Muscle layer of colon (tissue), 2 donors: Measurements from ENCODE around the gene CDK16.

Source experiments
- H3K27ac ChIP-seq: one replicate; pipeline ENCODE4 v1.7.0; 2013; ENCODE audit warnings: low read depth, mild to moderate bottlenecking, low read length, moderate library complexity
- H3K27me3 ChIP-seq, 2 donors: one replicate each; pipeline ENCODE4 v1.7.0; 2013; ENCODE audit warnings: low read length in 2 of 2, mild to moderate bottlenecking in 2 of 2; ENCODE audit not compliant: insufficient read depth in 2 of 2, control insufficient read depth in 1 of 2
- H3K36me3 ChIP-seq: one replicate; pipeline ENCODE4 v1.7.0; 2013; ENCODE audit warnings: mild to moderate bottlenecking, low read length; ENCODE audit not compliant: insufficient read depth
- H3K4me1 ChIP-seq: one replicate; pipeline ENCODE4 v1.7.0; 2013; ENCODE audit warnings: mild to moderate bottlenecking, low read length; ENCODE audit not compliant: insufficient read depth
- H3K4me3 ChIP-seq, 2 donors: one replicate each; pipeline ENCODE4 v1.7.0; 2013; ENCODE audit warnings: low read length in 2 of 2, low read depth in 1 of 2, mild to moderate bottlenecking in 1 of 2, moderate library complexity in 1 of 2
- H3K9ac ChIP-seq: one replicate; pipeline ENCODE4 v1.7.0; 2013; ENCODE audit warnings: low read length
- H3K9me3 ChIP-seq: one replicate; pipeline ENCODE4 v1.7.0; 2013; ENCODE audit warnings: mild to moderate bottlenecking, low read length
- donor health status: abdominal sarcoma.
- donor health status: Adenocarcinoma of cecum.

CDK16 gene

DNA sequence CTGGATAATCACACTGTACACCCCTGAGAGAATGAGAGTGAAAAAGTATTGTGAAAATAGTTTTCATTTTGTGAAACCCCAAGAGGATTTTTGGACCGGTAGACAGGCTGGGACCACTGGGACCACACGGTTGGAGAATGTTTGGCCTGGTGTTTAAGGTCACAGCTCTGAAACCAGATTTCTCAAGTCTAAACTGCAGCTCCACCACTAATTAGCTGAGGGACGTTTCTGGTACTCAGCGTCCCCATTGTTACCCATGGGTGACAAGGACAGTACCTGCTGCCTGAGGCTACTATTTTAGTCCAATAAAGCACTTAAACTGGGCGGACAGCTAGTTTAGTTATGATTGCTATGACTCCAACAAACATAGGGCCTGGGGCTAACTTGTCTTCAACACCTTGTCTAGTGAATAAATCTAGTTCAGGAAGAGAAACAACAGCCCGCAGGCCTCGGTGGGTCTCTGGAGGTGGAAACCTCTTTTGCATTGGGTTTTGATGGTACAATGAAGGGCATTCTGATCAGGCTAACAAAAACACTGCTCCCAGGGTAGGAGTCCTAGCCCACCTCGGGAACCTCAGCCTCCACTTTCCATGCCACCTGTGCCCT, 13.8 kb downstream of the CDK16 start:
- H3K27me3 ChIP-seq = peaks cover 0 to 5% of the 10 kb centered on the region in 2 donors
- peaks cover 7% of the 10 kb centered on the region for H3K4me1 ChIP-seq
- peak overlapping the region; percentile 88 for H3K27ac ChIP-seq
- peak overlapping the region; percentile 56 for H3K9ac ChIP-seq
- no peaks in the 10 kb centered on the region for H3K9me3 ChIP-seq
- H3K4me3 ChIP-seq = peak overlapping the region; percentile 31 to 47
- H3K36me3 ChIP-seq = peaks cover 8% of the 10 kb centered on the region

DNA sequence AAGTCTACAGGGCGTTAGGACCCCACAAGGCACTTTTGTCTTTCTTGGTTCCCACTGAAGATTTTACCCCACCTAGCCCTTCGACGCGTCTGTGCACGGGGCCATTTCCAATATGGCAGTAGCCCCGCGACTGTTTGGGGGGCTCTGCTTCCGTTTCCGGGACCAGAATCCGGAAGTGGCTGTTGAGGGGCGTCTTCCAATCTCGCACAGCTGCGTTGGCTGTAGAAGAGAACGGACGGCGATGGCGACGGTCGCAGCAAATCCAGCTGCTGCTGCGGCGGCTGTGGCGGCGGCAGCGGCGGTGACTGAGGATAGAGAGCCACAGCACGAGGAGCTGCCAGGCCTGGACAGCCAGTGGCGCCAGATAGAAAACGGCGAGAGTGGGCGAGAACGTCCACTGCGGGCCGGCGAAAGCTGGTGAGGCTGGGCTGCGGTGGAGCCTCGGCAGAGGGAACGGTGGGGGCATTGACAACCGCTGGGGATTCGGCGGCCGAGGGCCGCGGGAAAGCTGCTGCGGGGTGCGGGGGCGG, 14.4 kb downstream of the CDK16 start, which contains the start of gene USP11:
TSS of gene USP11 (plus strand) at position 207 of the 530 bp plus-strand sequence. CDS start at position 242, 35 bp downstream.
- Histone ChIP-seq H3K36me3 (peaks cover 8% of the 10 kb centered on the region), H3K27me3 (peaks cover 0 to 5% of the 10 kb centered on the region in 2 donors), H3K9ac (peak within 1 kb of the TSS; percentile 56), H3K9me3 (no peaks in the 10 kb centered on the region), H3K27ac (peak within 1 kb of the TSS; percentile 88), H3K4me3 (peak within 1 kb of the TSS; percentile 31 to 47), H3K4me1 (peaks cover 7% of the 10 kb centered on the region)

DNA sequence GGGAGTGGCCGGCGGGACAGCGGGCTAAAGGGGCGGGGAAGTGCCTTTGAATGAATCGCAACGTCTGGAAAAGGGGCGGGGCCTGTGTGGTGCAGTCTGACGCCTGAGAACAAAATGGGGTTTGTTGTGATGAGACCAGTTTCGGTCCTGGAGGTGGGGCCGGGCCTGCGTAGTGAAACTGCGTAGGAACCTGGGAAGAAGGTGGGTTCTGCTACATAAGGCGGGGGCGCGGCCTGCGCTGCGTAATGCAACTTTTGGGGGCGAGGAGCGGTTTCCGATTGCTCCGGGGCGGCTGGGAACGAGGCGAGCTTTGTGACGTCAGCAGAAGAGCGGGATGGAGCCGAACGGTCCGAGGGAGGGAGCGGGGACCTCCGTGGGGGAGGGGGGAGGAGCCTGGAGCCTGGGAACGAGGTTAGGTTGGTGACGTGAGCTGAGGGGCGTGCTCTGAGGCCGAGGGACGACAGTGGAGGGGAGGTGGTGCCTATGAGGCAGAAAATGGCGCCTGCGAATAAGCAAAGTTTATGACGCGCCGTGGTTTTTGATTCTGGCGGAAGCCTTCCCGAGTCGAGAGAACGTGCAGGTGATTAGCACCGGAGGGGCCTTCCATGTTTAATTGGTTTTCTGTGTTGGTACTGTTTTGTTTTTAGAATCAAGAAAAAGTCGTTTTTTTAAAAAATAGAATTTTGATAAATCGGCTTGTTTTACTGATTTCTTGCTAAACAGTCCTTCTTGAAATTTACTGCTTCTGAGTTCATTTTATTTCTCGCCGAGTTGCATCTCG, 15.0 kb downstream of the CDK16 start:
- Histone ChIP-seq H3K4me3 (peak overlapping the region; percentile 31 to 47), H3K27me3 (peaks cover 0 to 5% of the 10 kb centered on the region in 2 donors), H3K4me1 (peaks cover 7% of the 10 kb centered on the region), H3K36me3 (peaks cover 4% of the 10 kb centered on the region), H3K27ac (peak overlapping the region; percentile 88), H3K9ac (peak overlapping the region; percentile 37), H3K9me3 (no peaks in the 10 kb centered on the region)

DNA sequence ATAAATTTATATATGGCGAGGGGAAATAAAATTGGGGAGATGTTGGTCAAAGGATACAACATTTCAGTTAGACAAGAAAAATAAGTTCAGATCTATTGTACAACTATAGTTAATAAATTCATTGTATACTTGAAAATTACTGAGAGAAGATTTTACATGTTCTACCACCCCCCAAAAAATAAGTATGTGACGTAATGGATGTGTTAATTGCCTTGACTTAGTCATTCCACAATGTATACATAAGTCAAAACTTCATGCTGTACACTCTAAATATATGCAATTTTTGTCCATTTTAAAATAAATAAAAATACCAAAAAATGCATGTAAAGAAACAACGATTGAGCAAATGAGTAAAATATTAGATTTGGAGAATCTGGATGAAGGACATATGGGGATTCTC, 16.1 kb downstream of the CDK16 start:
- Histone ChIP-seq H3K9ac (no peak overlapping the region), H3K27ac (no peak overlapping the region), H3K27me3 (peaks cover 0 to 5% of the 10 kb centered on the region in 2 donors), H3K4me1 (peaks cover 7% of the 10 kb centered on the region), H3K4me3 (no peak overlapping the region), H3K9me3 (no peaks in the 10 kb centered on the region), H3K36me3 (peaks cover under 1% of the 10 kb centered on the region)

DNA sequence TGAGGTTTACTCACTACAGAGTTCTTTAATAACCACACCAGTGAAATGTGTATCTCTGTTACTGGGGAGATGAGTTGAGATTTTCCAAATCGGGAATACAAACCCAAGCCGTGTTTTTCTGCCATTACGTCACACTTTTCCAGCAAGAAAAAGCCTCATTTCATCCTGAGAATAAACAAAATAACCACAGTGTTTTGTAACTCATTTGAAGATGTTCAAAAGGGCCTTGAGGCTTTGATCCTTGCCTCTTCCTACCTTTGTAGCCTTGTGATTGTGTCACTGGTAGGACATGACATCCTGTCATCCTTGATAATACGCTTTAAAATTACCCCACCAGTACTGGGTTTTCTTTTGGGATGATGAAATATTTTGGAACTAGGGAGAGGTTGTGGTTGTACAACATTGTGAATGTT, 17.2 kb downstream of the CDK16 start:
- Histone ChIP-seq H3K27me3 (peaks cover 0 to 5% of the 10 kb centered on the region in 2 donors), H3K9me3 (no peaks in the 10 kb centered on the region), H3K4me3 (no peak overlapping the region), H3K4me1 (peaks cover 7% of the 10 kb centered on the region), H3K36me3 (peaks cover 12% of the 10 kb centered on the region), H3K27ac (no peak overlapping the region), H3K9ac (no peak overlapping the region)

DNA sequence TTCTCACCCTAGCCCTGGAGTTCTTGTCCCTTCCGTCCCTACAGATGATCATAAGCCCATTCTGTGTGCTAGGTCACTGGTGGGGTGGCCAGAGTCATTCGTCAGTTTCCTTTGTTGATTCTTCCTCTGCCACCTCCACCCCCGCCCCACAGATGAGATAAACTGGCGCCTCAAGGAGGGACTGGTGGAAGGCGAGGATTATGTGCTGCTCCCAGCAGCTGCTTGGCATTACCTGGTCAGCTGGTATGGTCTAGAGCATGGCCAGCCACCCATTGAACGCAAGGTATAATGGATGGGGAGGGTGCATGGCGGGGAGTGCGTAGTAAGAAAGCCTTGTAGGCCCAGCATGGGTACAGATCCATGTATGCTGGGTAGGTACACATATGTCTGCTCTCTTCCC, 20.7 kb downstream of the CDK16 start:
- Histone ChIP-seq H3K9ac (no peak overlapping the region), H3K27ac (no peak overlapping the region), H3K4me3 (no peak overlapping the region), H3K27me3 (peaks cover 0 to 7% of the 10 kb centered on the region in 2 donors), H3K4me1 (no peaks in the 10 kb centered on the region), H3K9me3 (no peaks in the 10 kb centered on the region), H3K36me3 (peaks cover 34% of the 10 kb centered on the region)

DNA sequence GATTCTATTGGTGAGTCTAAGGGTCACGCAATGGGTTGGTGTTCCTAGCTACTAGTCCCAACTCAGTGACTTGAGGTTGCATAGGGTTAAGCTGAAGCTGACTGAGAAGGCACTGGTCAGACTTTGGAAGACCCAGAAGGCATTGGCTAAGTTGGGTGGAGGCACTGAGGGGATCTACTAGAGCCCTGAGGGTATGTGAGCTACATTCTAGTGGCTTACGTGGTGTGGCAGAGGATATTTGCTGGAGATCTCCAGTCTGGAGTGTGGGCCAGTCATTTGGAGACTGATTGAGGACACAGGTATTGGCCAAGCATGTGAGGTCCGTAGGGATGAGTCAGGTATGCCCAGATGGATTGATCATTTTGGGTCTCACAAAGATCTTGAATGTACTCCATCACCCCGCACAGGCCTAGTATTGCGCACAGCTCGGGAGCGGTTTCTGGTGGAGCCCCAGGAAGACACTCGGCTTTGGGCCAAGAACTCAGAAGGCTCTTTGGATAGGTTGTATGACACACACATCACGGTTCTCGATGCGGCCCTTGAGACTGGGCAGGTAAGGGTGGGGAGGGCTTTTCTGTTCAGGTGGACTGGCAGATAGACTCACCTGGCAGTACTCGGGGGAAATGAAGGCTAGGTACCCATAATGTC, 21.5 kb downstream of the CDK16 start:
- Histone ChIP-seq H3K27me3 (peaks cover 0 to 11% of the 10 kb centered on the region in 2 donors), H3K27ac (no peak overlapping the region), H3K36me3 (peaks cover 34% of the 10 kb centered on the region)

DNA sequence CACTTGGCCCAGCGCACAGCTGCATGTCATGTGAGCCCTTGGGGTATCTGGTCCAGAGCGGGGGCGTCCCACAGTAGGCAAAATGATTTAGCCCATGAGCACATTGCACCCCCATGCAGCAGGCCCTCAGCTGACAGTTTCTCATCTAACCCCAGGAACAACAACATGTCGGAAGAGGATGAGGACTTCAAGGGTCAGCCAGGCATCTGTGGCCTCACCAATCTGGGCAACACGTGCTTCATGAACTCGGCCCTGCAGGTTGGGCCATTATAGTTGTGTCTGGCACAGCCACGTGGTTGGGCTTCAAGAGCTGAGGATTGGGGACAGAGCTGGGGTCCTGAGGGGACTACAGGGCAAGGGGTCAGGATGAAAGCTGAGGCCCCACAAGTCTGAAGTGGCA, 22.1 kb downstream of the CDK16 start:
- H3K27me3 ChIP-seq = peaks cover 0 to 11% of the 10 kb centered on the region in 2 donors
- H3K27ac ChIP-seq = no peak overlapping the region
- H3K36me3 ChIP-seq = peaks cover 34% of the 10 kb centered on the region
- no peaks in the 10 kb centered on the region for H3K4me1 ChIP-seq
- no peak overlapping the region for H3K4me3 ChIP-seq
- no peaks in the 10 kb centered on the region for H3K9me3 ChIP-seq
- H3K9ac ChIP-seq = no peak overlapping the region

More for the DNA sequence above, 21.5 kb downstream of the CDK16 start:
- H3K9ac ChIP-seq = no peak overlapping the region
- H3K9me3 ChIP-seq = no peaks in the 10 kb centered on the region
- no peaks in the 10 kb centered on the region for H3K4me1 ChIP-seq
- no peak overlapping the region for H3K4me3 ChIP-seq

DNA sequence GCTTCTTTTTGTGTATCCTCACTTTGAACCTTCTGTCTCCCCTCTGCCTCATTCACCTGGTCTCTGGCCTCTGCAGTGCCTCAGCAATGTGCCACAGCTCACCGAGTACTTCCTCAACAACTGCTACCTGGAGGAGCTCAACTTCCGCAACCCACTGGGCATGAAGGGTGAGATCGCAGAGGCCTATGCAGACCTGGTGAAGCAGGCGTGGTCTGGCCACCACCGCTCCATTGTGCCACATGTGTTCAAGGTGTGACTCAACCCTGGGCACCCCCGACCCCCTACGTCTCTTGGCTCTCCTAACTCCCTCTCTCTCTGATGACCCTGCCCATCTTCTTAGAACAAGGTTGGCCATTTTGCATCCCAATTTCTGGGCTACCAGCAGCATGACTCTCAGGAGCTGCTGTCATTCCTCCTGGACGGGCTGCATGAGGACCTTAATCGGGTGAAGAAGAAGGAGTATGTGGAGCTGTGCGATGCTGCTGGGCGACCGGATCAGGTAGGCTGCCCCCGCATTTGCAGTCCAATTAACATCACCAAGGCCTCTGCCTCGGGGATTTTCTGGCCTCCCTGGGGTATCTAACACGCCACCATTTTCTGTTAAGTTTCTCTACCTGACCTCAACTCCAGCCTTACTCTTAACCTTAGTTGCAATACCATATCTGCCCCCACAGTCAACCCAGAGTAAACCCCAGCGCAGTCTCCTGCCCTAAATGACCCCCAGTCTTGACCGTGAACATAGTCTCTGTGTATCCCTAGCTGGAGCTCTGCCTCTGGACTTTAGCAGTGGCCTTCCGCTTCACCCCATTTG, 22.9 kb downstream of the CDK16 start:
- Histone ChIP-seq H3K36me3 (peaks cover 34% of the 10 kb centered on the region), H3K4me1 (no peaks in the 10 kb centered on the region), H3K4me3 (no peak overlapping the region), H3K27ac (no peak overlapping the region), H3K9ac (no peak overlapping the region), H3K27me3 (peaks cover 0 to 11% of the 10 kb centered on the region in 2 donors), H3K9me3 (no peaks in the 10 kb centered on the region)

DNA sequence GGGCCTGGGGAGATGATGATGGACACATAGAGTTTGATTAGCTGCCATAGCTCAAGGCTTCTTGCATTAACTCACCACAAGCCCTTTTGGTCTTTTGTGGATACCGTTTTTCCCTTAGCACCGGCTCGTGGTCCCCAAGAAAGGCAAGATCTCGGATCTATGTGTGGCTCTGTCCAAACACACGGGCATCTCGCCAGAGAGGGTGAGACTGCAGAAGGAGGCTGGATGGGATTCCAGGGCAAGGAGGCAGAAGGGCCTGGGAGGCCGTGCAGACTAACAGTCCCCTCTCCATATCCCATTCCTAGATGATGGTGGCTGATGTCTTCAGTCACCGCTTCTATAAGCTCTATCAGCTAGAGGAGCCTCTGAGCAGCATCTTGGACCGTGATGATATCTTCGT, 23.8 kb downstream of the CDK16 start:
- H3K36me3 ChIP-seq = peaks cover 35% of the 10 kb centered on the region
- H3K4me1 ChIP-seq = no peaks in the 10 kb centered on the region
- H3K4me3 ChIP-seq = no peak overlapping the region
- no peaks in the 10 kb centered on the region for H3K9me3 ChIP-seq
- no peak overlapping the region for H3K27ac ChIP-seq
- H3K27me3 ChIP-seq = peaks cover 0 to 11% of the 10 kb centered on the region in 2 donors
- no peak overlapping the region for H3K9ac ChIP-seq
